NCI-H2029 (cell line): Measurements from ENCODE around the gene SLC24A5.

Source experiments
- DNase-seq: peaks from one replicate; lab custom pipeline; 2025; lab: John Stamatoyannopoulos, UW

The SLC24A5 gene

DNA sequence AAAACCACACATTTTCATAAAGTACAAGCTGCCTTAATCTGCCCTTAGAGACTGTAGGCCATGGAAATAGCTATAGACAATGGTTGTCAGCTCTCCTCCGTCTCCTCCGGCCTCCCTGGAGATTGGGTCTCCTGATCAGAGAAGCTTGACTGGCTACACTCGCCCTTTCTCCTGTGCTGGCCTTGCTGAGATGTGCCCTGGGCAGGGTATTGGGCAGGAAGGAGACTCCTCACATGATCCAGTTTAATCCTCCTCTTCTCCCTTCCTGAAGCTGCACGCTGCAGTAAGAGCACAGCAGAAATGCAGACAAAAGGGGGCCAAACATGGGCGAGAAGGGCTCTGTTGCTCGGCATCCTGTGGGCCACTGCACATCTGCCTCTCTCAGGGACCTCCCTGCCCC, at the start of gene SLC24A5:
SLC24A5 (plus strand) TSS at position 246 of the 400 bp plus-strand sequence; CDS start at position 301, 55 bp downstream.
- DNase-seq: no peak

DNA sequence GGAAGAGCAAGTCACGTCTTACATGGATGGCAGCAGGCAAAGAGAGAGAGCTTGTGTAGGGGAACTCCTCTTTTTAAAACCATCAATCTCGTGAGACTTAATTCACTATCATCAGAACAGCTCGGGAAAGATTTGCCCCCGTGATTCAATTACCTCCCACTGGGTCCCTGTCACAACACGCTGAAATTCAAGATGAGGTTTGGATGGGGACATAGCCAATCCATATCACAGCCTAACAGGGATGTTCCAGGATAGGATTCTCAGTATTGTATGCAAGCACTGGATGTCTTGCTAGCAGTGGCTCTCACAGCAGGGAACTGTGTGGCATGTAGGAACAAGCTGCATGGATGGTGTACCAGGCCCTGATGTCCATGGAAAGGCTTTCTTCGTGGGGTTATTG, 47.8 kb upstream of the SLC24A5 start:
- no peak for DNase-seq

DNA sequence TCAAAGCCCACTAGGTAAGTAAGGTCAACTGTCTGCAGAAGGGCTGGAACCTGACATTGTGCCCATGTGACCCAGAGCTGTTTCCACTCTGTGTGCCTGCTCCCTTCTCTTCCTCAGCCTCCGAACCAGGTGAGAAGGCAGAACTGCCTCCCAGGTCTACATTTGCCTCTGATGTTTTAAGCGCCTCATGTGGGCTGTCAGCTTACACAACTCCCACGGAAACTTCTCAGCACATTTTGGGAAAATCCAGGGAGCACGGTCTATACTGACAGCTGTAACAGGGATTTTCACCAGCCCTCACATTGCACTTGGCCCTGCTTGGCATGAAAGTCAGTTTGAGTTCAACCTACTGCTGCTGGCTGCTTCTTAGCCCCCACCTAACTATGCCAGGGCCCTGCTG, 46.9 kb upstream of the SLC24A5 start:
- no peak for DNase-seq

DNA sequence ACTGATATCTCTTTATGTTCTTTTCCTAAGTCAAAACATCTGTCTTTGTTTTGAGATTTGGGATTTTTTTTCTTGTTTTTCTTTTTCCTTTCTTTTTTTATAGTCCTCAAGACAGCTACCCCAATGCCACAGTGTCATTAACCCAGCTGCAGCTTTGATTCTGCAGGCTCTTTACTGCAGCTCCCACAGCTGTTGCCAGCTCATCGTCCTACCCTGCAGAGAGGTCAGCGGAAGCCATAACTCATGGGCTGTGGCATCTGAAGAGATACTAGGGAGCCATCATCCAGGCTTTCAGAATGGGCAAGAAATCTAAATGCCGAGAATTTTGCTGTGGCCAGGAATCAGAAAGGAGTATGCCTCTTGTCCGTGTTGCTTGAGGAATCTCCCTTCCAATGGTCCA, 44.3 kb upstream of the SLC24A5 start:
- DNase-seq: no peak

DNA sequence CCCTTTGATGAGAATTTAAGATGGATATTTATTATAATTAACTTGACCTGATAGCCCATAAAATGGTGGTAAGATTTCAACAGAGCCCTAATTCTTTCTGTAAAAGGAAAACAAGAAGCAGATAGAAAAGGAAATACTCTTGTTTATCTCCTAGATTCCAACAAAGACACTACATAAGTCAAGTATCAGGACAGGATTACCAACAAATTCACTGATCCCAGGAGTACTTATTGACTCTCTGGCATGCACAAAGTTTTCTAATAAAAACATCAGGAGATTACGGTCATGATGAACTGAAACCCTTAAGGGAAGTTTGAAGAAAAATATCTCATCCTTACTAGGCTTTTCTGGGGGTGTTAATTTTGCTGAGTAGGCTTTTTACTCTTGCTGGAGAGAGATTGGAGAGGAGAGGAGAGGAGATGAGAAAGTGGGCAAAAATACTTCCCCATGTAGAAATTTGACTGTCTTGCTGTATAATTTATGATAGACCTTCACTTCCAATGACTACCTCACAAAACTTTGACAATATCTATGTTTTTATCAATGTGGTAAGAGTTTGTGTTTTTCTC, 43.1 kb upstream of the SLC24A5 start:
- no peak for DNase-seq

DNA sequence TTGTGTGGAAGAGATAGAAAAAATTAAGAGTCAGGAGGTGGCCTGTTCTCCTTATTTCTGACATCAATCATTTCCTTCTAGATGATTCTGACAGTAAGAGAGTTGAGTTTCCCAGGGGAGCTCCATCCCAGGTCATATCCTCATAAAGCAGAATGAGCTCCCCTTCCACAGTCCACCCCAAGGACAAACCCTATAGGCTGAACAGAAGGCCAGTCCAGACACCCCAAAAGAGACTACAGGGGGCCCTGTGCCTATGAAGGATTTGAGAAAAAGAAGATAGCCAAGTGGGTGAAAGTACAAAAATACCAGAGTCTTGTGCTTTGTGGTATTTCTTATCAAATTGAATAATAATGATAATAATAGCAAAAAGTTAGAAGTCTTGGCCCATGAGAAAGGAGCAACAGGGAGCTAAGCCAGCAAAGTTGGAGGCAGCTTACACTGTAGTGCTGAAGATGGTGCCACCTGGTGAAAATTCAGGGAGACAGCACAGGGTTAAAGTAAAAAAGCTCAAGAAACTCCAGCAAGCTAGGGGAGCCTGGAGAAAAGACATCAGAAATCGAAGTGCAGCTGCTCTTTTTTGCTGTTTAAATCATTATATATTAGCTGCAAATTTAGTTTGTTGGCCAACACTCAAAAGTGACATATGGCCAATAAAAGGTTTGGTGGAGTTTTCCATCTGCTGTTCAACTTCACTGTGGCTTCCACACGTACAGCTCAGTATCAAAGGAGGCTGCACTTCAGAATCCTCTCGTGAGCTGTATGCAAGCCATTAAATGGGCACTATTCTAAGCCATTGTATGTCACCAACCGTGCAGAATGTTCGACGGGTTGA, 35.8 kb upstream of the SLC24A5 start:
- peak; percentile 8 for DNase-seq

DNA sequence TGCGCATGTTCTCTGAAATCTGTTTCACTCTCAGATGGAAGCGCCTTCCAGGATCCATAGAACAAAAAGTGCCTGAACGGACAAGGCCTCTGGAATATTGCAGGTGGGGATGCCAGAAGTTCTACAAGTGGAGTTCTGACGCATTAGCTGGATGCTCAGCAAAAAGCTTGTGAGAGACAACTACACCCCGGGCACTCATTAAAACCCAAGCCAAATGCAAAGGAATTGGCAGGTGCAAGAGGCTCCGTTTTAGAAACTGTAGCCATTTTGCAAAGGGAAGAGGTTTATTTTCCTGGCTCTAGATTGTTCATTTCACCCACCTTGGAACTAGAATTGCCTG, 35.2 kb upstream of the SLC24A5 start:
- no peak for DNase-seq

DNA sequence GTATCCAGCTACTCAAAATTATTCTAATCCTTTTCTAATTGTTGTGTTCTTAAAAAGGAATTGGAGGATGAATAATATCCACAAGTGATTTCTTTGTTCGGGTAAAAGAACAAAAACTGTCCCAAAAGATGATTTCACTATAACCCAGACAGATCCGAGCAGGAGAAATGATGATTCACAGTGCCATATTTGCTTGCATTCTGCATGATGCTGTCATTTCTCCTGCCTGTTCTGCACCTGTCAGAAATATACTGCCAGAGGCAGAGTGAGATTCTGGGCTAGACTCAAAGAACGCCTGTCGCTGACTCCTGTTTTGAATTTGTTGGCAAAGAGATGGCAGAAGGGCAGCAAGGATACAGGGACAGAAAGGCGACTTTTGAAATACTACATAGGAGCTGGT, 34.7 kb upstream of the SLC24A5 start:
- no peak for DNase-seq

DNA sequence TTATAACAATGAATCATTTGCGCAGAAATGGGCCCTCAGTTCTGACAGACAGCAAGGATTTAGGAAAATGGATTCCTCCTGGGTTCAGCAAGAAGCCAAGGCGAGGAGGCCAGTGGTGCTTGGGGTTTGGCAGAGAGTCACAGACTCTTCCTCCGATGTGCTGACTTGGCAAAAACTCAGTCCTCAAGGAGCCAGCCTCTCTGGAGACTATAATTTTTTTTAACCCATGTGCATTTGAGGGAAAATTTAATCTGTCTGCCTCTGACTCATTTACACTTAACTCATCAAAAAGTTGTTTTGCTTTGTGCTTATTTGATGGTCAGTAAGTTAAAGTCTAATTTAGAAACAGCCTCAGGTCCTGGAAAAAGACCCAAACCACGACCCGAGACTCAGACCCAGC, 34.2 kb upstream of the SLC24A5 start:
- no peak for DNase-seq

DNA sequence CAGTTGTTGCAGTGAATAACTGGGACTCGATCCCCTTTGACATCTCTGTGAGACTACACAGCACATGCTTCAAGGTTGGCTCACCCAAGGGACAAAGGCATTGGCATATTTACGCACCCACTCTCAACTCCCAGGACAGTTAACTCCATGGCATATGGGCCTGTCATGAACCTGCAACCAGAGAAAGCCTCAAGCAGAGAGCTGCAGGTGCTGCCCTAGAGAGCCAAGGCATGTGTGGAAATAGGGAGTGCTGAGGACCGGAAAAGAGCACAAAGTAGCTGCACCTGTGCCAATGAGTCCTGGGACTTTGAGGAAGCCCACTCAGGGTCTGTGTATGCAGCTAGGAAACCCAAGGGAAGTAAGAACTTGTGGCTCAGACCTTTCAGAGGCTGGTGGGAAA, 32.9 kb upstream of the SLC24A5 start:
- DNase-seq: no peak

DNA sequence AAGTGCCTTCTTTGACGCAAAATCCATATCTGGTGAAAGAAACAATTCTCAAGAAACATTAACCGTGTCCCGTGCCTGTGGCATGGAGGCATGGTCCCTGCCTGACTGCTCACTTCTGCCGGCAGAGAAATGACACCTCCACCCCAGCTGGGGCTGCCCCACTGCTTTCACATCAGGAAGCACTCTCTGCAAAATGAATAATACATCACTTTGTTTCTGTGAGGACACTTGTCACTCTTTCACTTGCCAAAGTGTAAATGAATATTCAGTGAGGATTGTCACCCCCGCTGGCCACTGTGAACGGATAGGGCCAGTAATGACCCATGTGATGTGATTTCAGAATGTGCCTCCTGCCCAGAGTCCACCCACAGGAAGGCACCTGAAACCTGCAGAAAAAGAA, 31.1 kb upstream of the SLC24A5 start:
- DNase-seq: peak; percentile 31

DNA sequence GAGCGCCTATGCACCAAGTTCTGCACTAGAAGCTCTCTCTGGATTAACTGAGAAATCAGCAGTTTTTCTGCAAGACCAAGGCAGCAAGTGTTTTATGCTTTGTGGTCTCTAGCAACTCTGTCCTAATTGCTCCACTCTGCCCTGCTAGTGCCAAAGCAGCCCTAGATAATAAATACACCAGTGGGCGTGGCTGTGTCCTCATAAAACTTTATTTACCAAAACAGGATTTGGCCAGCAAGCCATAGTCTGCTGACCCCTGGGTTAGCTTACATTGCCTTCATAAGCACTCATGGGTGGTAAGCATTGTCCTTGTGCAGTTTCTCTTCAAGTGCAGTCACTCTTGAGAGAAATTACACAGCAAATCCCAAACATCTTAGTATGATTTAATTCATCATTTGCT, 30.7 kb upstream of the SLC24A5 start:
- DNase-seq: peak; percentile 5

DNA sequence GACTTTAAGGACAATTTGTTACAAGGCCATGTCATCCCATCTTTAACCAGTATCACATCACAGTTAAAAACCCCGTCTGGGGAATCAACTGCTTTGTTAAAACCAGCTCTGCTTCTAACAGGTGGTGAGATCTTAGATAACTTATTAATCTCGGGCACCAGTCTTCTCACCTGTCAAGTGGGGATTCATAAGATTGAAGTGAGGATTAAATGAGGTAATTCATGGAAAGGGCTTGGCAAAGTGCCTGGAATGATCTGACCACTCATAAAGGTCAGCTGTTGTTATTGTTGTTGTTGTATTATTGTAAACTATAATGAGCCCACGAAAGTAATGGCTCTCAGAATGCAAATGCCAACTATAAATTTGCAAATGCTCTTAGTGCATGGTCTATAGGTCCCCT, 30.1 kb upstream of the SLC24A5 start:
- DNase-seq: no peak

DNA sequence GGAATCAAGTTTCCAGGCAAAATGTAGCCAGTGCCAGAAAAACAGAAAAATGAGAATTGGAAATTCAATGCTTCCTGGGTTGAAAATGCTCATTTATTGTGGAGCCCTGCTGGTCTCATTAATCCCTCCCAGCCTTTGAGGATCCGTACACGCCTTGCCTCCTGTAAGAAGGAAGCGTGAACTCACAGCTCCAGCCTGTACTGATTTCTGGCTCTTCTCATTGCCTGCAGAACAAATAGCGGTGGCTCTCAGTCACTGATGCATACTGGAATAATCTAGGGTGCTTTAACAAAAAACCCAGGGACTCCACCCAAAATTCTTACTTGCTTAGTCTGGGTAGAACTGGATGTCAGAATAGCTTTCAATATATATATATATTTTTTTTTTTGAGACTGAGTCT, 29.3 kb upstream of the SLC24A5 start:
- no peak for DNase-seq

DNA sequence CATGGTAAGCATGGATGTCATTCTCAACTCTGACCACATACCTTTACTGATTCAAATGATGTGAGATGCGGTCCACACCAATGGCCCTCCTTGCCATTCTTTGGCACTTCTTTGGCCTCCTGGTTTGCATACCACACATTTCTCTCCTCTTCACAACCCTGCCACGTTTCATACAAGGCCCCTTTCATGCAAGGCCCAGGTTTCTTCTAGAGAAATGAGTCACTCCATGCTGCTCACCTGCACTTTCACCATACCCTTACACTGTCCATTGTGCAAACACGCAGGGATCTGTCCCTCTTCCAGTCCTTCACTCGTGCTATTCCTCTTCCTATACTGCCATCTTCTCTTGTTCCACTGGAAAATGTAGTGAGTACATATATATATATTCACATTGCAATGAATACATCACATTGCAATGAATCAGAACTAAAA, 24.4 kb upstream of the SLC24A5 start:
- DNase-seq: no peak

DNA sequence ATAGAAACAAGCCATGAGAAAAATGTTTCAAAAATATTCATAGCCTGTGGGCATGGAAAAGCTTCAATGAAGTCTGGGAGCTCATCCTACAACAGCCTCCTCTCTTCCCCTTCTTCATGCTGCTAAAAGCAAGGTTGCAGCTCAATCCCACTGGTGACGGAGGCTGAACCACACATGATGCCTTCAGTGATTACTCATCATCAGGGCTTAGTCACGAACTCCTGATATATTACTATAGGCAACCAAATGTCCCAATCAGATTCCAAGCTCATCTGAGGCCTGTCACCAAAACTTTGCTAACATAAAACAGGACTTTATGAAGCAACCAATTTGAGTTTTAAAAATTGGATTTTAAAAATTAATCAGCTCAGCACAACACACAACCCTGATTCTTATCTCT, 24.0 kb upstream of the SLC24A5 start:
- DNase-seq: no peak

DNA sequence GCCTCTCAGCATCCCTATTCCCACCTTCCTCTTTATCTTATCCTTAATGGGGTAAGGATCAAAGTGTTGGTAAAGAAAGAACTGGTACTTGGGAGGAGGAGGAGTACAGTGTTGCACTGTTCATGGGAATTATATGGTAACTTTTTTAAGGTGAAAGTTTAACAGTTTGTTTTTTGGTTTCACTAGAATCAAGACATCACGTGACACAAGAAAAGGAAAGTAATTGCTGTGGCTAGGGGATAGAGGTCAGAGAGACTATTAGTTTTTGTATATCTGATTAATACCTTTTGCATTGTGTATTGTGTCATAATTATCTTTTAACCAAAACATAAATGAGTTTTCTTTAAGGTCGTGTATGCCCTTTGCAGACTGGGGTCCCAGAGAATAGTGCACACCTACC, 23.5 kb upstream of the SLC24A5 start:
- DNase-seq: no peak

DNA sequence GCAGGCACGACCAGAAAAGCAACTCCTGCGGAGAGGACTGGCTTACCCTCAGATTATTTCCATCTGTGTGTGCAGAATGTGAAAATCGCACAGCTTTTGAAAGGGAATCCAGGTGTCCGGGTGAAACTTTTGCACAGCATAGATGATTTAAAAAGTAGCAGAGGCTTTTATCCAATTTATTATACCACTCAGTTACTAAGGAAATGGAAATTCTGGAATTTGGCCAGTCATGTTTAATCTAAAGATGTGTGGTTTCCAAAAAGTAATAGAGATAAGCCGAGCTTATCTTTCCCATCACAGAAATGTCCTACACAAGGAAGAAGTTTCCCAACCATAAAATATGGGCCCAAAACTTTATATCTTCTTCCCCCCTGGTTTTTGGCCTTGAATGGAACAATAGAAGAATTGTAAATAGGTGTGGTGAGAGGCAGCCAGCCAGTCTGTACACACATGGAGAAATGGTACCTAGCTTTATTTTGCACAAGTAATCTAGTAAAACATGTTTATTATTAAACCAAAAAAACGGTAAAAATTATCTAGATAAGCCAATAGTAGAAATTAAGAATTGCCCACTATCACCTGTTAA, 19.3 kb upstream of the SLC24A5 start:
- no peak for DNase-seq

DNA sequence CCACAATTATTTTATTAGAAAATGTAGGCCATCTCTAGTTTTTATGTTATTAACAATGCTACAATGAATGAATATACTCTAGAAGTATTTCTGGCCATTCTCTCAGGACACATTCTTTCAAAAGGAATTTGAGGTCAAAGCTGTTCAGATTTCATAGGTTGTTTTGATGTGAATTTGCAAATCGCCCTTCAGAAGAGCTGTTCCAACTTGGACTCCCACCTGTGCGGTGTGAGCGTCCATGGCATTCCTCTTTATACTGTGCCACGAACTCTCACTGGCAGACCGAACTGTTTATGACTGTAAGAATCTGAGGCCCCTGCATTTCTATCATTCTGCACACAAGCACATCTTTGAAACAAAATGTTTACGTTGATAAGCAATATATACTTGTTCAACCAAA, 18.6 kb upstream of the SLC24A5 start:
- DNase-seq: no peak

DNA sequence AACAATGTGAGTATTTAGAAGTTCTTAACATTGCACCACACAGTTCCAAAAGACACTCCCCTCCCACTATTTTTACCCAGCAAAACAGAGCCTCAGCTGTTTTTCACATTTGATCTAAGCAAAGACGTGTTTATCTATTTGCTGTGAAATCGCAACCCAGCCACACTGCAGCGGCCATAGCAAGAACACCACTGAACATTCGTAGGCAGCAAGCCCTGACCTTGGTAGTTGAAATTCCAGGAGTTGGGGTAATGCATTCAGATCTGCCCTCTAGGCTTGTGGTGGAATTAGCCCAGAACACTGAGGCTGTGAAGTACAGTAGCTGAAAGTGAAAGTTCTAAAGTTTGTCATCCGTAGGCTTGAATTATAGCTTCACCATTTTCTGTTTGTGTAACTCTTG, 17.1 kb upstream of the SLC24A5 start:
- no peak for DNase-seq

DNA sequence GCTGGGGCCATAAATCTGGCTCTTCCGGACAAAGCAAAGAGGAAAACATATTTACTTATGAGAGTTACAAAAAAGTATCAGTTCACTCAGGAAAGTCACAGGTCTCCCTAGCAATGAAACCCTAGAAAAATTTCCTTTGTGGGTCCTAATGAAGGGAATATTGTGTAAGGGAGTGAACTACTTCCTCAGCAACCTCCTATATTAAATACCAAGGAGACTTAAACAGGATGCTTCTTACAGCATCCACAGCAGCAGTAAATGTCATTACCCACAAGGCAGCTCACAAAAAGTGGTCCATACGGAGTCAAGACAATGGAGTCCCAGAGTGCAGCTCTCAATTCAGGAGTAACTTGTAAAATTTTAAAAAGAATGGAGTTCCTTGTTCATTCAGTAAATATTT, 14.9 kb upstream of the SLC24A5 start:
- DNase-seq: no peak

DNA sequence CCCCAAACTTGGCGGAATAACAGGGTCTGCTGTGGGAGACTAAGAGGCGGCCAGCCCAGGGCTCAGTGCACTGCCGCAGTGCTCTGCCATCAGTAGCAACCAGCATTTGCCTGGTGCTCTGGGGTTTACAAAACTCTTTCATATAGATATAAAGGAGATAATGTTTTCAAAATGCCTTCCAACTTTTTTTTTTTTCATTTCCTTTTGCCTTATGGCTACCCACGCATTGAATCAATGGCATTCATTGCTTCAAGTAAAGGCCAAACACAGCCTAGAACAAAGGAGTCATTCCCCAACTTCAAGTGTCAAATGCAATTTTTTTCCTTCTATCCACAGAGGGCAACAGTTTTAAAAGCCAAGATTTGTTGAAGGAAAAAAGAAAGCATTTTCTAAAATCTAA, 11.6 kb upstream of the SLC24A5 start:
- DNase-seq: no peak

DNA sequence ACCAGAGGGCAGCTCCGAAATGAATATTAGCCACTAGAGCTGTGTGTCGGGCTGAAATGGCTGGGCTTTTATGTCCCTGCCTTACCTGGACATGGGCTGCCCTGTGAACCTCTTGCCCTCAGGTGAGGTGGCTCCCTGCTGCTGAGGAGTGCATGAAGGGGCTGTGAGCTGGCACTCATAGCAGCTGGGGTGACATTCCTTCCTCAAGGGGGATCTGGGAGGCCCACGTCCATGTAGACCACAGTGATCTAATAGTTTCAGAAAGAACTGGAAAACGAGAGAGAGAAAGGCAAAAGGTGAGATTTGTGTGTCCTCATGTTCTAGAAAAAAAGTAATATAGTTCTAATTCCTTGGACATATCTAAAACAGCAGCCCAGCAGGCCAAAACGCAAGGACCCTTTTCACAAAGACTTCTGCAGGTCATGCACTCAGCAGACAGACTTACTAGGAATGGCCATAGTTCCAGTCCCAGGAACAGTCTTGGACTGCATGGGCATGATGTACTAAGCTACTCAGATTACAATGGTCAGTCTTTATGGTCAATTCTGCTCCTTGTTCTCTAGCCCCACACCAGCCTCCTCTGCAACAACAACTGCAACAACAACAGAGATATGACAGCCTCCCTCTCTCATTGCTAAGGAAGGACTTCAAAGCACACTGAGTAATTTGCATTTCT, 10.8 kb upstream of the SLC24A5 start:
- DNase-seq: no peak
